Suprapubic skin (tissue), 4 donors: ENCODE results near the gene INCENP. TPM values are rescaled to one million over a fixed set of nuclear protein-coding genes. Genes with fewer than 3 reads are reported as not detected.

Experiments used
- DNase-seq, 2 donors: peaks; one replicate each; pipeline ENCODE4 v3.0.0-alpha.2; 2019; ENCODE audit warnings: low spot score in 2 of 2
- H3K27ac ChIP-seq: fragments of 200-600 bp; sonication (generic); one replicate; pipeline ENCODE4 v1.5.1; 2019
- H3K27me3 ChIP-seq: fragments of 200-600 bp; sonication (generic); one replicate; pipeline ENCODE4 v1.5.1; 2019
- H3K36me3 ChIP-seq: fragments of 200-600 bp; sonication (generic); one replicate; pipeline ENCODE4 v1.5.1; 2019
- H3K4me1 ChIP-seq: fragments of 200-600 bp; sonication (generic); one replicate; pipeline ENCODE4 v1.5.1; 2019
- H3K4me3 ChIP-seq: fragments of 200-600 bp; sonication (generic); one replicate; pipeline ENCODE4 v1.5.1; 2019; ENCODE audit warnings: mild to moderate bottlenecking
- H3K9me3 ChIP-seq: fragments of 200-600 bp; sonication (generic); one replicate; pipeline ENCODE4 v1.5.1; 2019
- CTCF ChIP-seq, 2 donors: fragments of 200-600 bp in 1 of 2; fragments of 450-650 bp in 1 of 2; sonication (generic) in 1 of 2; IDR thresholded peaks; one replicate each; pipeline ENCODE4 v1.5.1; 2016 to 2019; ENCODE audit warnings: antibody characterized with exemption in 2 of 2, mild to moderate bottlenecking in 1 of 2, moderate library complexity in 1 of 2
- EP300 ChIP-seq: sonication (generic); formaldehyde crosslinking; IDR thresholded peaks from one replicate; pipeline ENCODE4 v1.6.1; 2017; ENCODE audit warnings: antibody characterized with exemption
- POLR2A ChIP-seq, 2 donors: fragments of 450-650 bp; IDR thresholded peaks; one replicate each; pipeline ENCODE4 v1.6.1; 2017; ENCODE audit warnings: antibody characterized with exemption in 2 of 2, mild to moderate bottlenecking in 2 of 2, moderate library complexity in 2 of 2
- POLR2AphosphoS5 ChIP-seq, 3 donors: sonication (generic); formaldehyde crosslinking; IDR thresholded peaks; one replicate each; pipeline ENCODE4 v1.6.1; 2017; ENCODE audit warnings: antibody characterized with exemption in 3 of 3
- WGBS: methylation state at CpG from one replicate; pipeline ENCODE4 v1.1.5; 2018; 5-methylcytosine and 5-hydroxymethylcytosine counted together
- total RNA-seq, 4 donors: library from RNA; depleted of rRNA; stranded (reverse); fragments of >200 nt; gene quantifications; one replicate each; pipeline ENCODE4 v1.1.0, GENCODE V29; 2016

INCENP gene
- total RNA-seq, 4 donors from 2014 or later: 31.6 to 52.4 (median 33.9) TPM

GRCh38 chr11:62151737-62152102 lies 27.9 kb downstream of the INCENP start:
- no peaks in the 10 kb centered on the region for H3K27me3 ChIP-seq
- H3K4me1 ChIP-seq: peaks cover 31% of the 10 kb centered on the region
- no peak overlapping the region for H3K4me3 ChIP-seq
- DNase-seq: peak in 1 of 2 donors; percentile 19
- 95% methylated on average over 7 of the region's 9 CpGs for WGBS
- H3K36me3 ChIP-seq: peaks cover 52% of the 10 kb centered on the region
- TF ChIP-seq CTCF (IDR thresholded peaks at IDR 0.05) (no peak), POLR2AphosphoS5 (IDR thresholded peaks at IDR 0.05) (no peak), POLR2A (IDR thresholded peaks at IDR 0.05) (no peak), EP300 (no peak)
- no peaks in the 10 kb centered on the region for H3K9me3 ChIP-seq
- H3K27ac ChIP-seq: no peak overlapping the region

DNA sequence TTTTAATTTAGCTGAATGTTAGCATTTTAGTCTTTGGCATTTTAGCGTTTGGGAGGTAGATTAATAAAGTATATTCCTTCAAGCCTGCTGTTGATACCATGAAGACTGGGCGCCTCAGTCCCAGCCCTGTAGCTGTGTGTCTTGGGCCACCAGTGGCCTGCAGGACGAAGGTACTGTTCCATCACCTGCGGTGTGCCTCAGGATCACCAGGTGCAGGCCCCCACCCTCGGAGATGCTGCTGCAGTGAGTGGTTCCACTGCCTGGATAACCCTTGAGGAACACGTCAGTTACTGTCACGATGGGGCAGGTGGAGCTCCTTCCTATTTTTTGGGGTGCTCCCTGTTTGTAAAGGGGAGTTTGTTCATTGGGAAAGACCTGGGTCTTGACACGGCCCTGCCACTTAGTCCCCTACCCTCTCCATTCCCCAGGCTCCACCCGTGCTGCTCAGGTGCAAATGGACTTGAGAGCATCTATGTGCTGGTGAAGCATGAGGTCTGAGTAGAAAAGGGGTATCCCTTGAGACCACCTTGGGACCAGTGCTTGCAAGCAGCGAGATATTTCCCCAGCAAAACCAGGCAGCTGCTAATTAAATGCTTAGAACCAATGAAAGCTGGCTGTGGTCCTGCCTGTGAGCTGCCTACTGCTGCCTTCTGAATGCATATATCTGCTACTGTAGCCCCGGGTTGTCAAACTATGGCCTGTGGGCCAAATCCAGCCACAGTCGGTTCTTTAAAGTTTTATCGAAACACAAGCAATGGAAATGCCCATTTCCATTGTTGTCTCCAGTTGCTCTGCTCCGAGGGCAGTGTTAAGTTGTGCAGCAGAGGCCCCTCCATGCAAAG lies 28.7 kb downstream of the INCENP start:
- H3K9me3 ChIP-seq: no peaks in the 10 kb centered on the region
- H3K27ac ChIP-seq: no peak overlapping the region
- H3K36me3 ChIP-seq: peaks cover 44% of the 10 kb centered on the region
- H3K27me3 ChIP-seq: no peaks in the 10 kb centered on the region
- DNase-seq: peak in 1 of 2 donors; percentile 44
- no peak overlapping the region for H3K4me3 ChIP-seq
- H3K4me1 ChIP-seq: peaks cover 31% of the 10 kb centered on the region
- 89% methylated on average over 14 of the region's 14 CpGs for WGBS
- TF ChIP-seq CTCF (IDR thresholded peaks at IDR 0.05) (no peak), EP300 (no peak), POLR2AphosphoS5 (IDR thresholded peaks at IDR 0.05) (no peak), POLR2A (IDR thresholded peaks at IDR 0.05) (no peak)

DNA sequence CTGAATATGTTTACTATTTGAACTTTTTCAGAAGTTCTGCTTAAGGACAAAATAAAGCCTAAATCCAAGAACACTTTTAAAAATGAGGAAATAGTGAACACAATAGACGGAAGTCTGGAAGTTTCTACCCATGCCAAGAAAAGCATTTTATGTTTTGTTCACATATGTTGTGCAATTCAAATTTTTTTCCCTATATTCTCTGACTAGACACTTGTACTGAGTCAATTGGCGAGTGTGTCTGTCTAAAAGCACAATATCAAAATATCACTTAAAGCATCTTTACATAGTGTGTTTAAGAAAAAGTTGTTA lies 29.2 kb downstream of the INCENP start:
- Histone ChIP-seq H3K27me3 (no peaks in the 10 kb centered on the region), H3K4me1 (peaks cover 29% of the 10 kb centered on the region), H3K36me3 (peaks cover 38% of the 10 kb centered on the region), H3K4me3 (no peak overlapping the region), H3K9me3 (no peaks in the 10 kb centered on the region), H3K27ac (no peak overlapping the region)
- TF ChIP-seq CTCF (IDR thresholded peaks at IDR 0.05) (no peak), POLR2AphosphoS5 (IDR thresholded peaks at IDR 0.05) (no peak), EP300 (no peak), POLR2A (IDR thresholded peaks at IDR 0.05) (no peak)
- 72% methylated on average over 2 of the region's 2 CpGs for WGBS
- DNase-seq: no peak

DNA sequence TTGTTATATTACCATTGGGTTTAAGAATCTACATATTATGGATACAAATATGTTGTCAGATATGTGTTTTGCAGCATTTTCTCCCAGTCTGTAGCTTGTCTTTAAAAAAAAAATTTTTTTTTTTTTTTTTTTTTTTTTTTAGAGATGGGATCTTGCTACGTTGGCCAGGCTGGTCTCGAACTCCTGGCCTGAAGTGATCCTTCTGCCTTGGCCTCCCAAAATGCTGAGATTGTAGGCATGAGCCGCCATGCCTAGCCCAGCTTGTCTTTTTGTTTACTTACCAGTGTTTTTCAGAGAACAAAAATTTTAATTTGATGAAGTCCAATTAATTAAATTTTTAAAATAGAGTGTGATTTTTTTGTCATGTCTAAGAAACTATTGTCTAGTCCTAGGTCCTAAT lies 29.8 kb downstream of the INCENP start:
- TF ChIP-seq POLR2AphosphoS5 (IDR thresholded peaks at IDR 0.05): no peak
- TF ChIP-seq POLR2A (IDR thresholded peaks at IDR 0.05): no peak
- TF ChIP-seq EP300: no peak
- TF ChIP-seq CTCF (IDR thresholded peaks at IDR 0.05): no peak
- Histone ChIP-seq H3K27ac (no peak overlapping the region), H3K36me3 (peaks cover 33% of the 10 kb centered on the region), H3K9me3 (no peaks in the 10 kb centered on the region), H3K4me1 (peaks cover 23% of the 10 kb centered on the region), H3K4me3 (no peak overlapping the region), H3K27me3 (no peaks in the 10 kb centered on the region)
- 75% methylated on average over 3 of the region's 3 CpGs for WGBS
- no peak for DNase-seq

GRCh38 chr11:62157603-62158002 lies 33.8 kb downstream of the INCENP start:
- TF ChIP-seq POLR2AphosphoS5 (IDR thresholded peaks at IDR 0.05): no peak
- TF ChIP-seq POLR2A (IDR thresholded peaks at IDR 0.05): no peak
- no peak for TF ChIP-seq EP300
- no peak for TF ChIP-seq CTCF (IDR thresholded peaks at IDR 0.05)
- H3K27ac ChIP-seq: no peak overlapping the region
- WGBS: 57% methylated on average over 4 of the region's 6 CpGs

More at GRCh38 chr11:62157603-62158002, 33.8 kb downstream of the INCENP start:
- H3K9me3 ChIP-seq: no peaks in the 10 kb centered on the region
- H3K36me3 ChIP-seq: peaks cover 1% of the 10 kb centered on the region
- H3K4me1 ChIP-seq: no peaks in the 10 kb centered on the region
- H3K27me3 ChIP-seq: no peaks in the 10 kb centered on the region
- H3K4me3 ChIP-seq: no peak overlapping the region
- no peak for DNase-seq
